H1 (cell line): ENCODE results near the gene NUP98. TPM values are rescaled to one million over a fixed set of nuclear protein-coding genes. Genes with fewer than 3 reads are reported as not detected.

Source experiments
- CTCF ChIA-PET: fragments of 300-600 bp; sonication (Branson Sonifier 250); formaldehyde crosslinking; loops from one replicate; lab custom pipeline; 2021; ENCODE audit not compliant: partially characterized antibody; lab: Charles Lee
- POLR2A ChIA-PET: fragments of 300-600 bp; sonication (Branson Sonifier 250); formaldehyde crosslinking; loops from one replicate; lab custom pipeline; 2021; ENCODE audit warnings: inconsistent platforms; ENCODE audit not compliant: partially characterized antibody; lab: Charles Lee
- DNase-seq, 2 experiments: peaks; one replicate each; pipeline versions ENCODE4 v3.0.0 to v3.0.0-alpha.2; 2010 to 2022; ENCODE audit warnings: low spot score in 2 of 2, low read depth in 1 of 2, mixed read lengths in 1 of 2
- FAIRE-seq: peaks from 2 replicates; lab custom pipeline; 2011; peaks lifted over from hg19 to GRCh38; lab: Jason Lieb, UNC
- H2AFZ ChIP-seq: 2 replicates; pipeline ENCODE4 v1.8.1; 2012; ENCODE audit warnings: low read length, inconsistent platforms
- H2AK5ac ChIP-seq: 2 replicates; pipeline ENCODE4 v1.6.1; 2013; ENCODE audit warnings: low read depth, low read length
- H2BK120ac ChIP-seq: replicated peaks from 2 replicates; pipeline ENCODE3; 2013; ENCODE audit warnings: low read depth, low read length, inconsistent platforms
- H2BK12ac ChIP-seq: 2 replicates; pipeline ENCODE4 v1.6.1; 2013; ENCODE audit warnings: low read depth, low read length
- H2BK15ac ChIP-seq: 2 replicates; pipeline ENCODE4 v1.6.1; 2013; ENCODE audit warnings: low read length
- H2BK20ac ChIP-seq: 2 replicates; pipeline ENCODE4 v1.6.1; 2013; ENCODE audit warnings: low read length
- H2BK5ac ChIP-seq: 2 replicates; pipeline ENCODE4 v1.6.1; 2013; ENCODE audit warnings: low read depth, low read length
- H3K14ac ChIP-seq: 2 replicates; pipeline ENCODE4 v1.6.1; 2013; ENCODE audit warnings: inconsistent platforms; ENCODE audit not compliant: insufficient read length
- H3K18ac ChIP-seq: 2 replicates; pipeline ENCODE4 v1.6.1; 2013; ENCODE audit warnings: low read length; ENCODE audit errors: extremely low read depth
- H3K23ac ChIP-seq: 2 replicates; pipeline ENCODE4 v1.6.1; 2013; ENCODE audit warnings: inconsistent platforms; ENCODE audit not compliant: insufficient read length
- H3K23me2 ChIP-seq: 2 replicates; pipeline ENCODE4 v1.6.1; 2013; ENCODE audit warnings: low read depth, low read length
- H3K27ac ChIP-seq: 2 replicates; pipeline ENCODE4 v1.6.1; 2011; ENCODE audit warnings: low read depth, low read length, inconsistent platforms
- H3K27me3 ChIP-seq, 4 experiments: replicated peaks in 1 of 4; 1 replicate in 1 of 4; 2 replicates in 3 of 4; pipeline versions ENCODE4 v1.6.1 to v1.8.1; 2011 to 2013; ENCODE audit warnings: low read length in 3 of 4, mild to moderate bottlenecking in 3 of 4, inconsistent platforms in 2 of 4, mixed read lengths in 2 of 4, moderate library complexity in 1 of 4; ENCODE audit not compliant: control insufficient read depth in 3 of 4, insufficient read depth in 3 of 4; ENCODE audit errors: extremely low read depth in 1 of 4
- H3K36me3 ChIP-seq, 4 experiments: 2 replicates each; pipeline versions ENCODE4 v1.6.1 to v1.8.1; 2011 to 2013; ENCODE audit warnings: mild to moderate bottlenecking in 4 of 4, low read length in 3 of 4, moderate library complexity in 2 of 4, control low read depth in 1 of 4, inconsistent platforms in 1 of 4; ENCODE audit not compliant: insufficient read depth in 4 of 4, control insufficient read depth in 2 of 4
- H3K4ac ChIP-seq: replicated peaks from 2 replicates; pipeline ENCODE3; 2013; ENCODE audit warnings: low read length, low read depth, mixed read lengths, inconsistent platforms; ENCODE audit not compliant: insufficient read length
- H3K4me1 ChIP-seq, 4 experiments: replicated peaks in 1 of 4; 1 replicate in 1 of 4; 2 replicates in 3 of 4; pipeline versions ENCODE4 v1.6.1 to v1.8.1; 2011 to 2013; ENCODE audit warnings: low read length in 3 of 4, inconsistent platforms in 2 of 4, mixed read lengths in 1 of 4; ENCODE audit not compliant: insufficient read depth in 4 of 4, control insufficient read depth in 3 of 4
- H3K4me2 ChIP-seq, 2 experiments: 2 replicates each; pipeline versions ENCODE4 v1.6.1 to v1.8.1; 2011 to 2013; ENCODE audit warnings: low read depth in 2 of 2, low read length in 2 of 2, control low read depth in 1 of 2, inconsistent platforms in 1 of 2, mild to moderate bottlenecking in 1 of 2; ENCODE audit not compliant: insufficient read depth in 1 of 2
- H3K4me3 ChIP-seq, 4 experiments: fragments of 200-600, 300-600 bp in 1 of 4; sonication (generic), shearing (Covaris generic), sonication (Bioruptor Twin) in 1 of 4; 2 replicates each; pipeline versions ENCODE4 v1.5.1 to v1.8.1; 2011 to 2016; ENCODE audit warnings: low read length in 4 of 4, low read depth in 3 of 4, control low read depth in 2 of 4, inconsistent platforms in 2 of 4, mild to moderate bottlenecking in 2 of 4, mixed read lengths in 1 of 4, moderate library complexity in 1 of 4; ENCODE audit not compliant: insufficient read depth in 2 of 4; ENCODE audit errors: extremely low read depth in 1 of 4
- H3K56ac ChIP-seq: replicated peaks from 2 replicates; pipeline ENCODE3; 2013; ENCODE audit warnings: low read depth, mild to moderate bottlenecking, mixed read lengths, low read length, inconsistent platforms; ENCODE audit not compliant: insufficient read length
- H3K79me1 ChIP-seq: 2 replicates; pipeline ENCODE4 v1.6.1; 2013; ENCODE audit warnings: low read depth, low read length, control low read depth
- H3K79me2 ChIP-seq, 2 experiments: 2 replicates each; pipeline versions ENCODE4 v1.6.1 to v1.8.1; 2012 to 2013; ENCODE audit warnings: low read length in 2 of 2, mild to moderate bottlenecking in 2 of 2, inconsistent platforms in 1 of 2; ENCODE audit not compliant: insufficient read depth in 2 of 2, control insufficient read depth in 1 of 2
- H3K9ac ChIP-seq, 4 experiments: replicated peaks in 1 of 4; 1 replicate in 1 of 4; 2 replicates in 3 of 4; pipeline versions ENCODE4 v1.6.1 to v1.8.1; 2011 to 2013; ENCODE audit warnings: low read depth in 3 of 4, low read length in 3 of 4, control low read depth in 2 of 4, mild to moderate bottlenecking in 2 of 4, moderate library complexity in 2 of 4, inconsistent platforms in 1 of 4; ENCODE audit errors: extremely low read depth in 1 of 4
- H3K9me3 ChIP-seq, 2 experiments: 2 replicates each; pipeline versions ENCODE4 v1.6.1 to v1.8.1; 2012 to 2013; ENCODE audit warnings: mild to moderate bottlenecking in 2 of 2, moderate library complexity in 2 of 2, control low read depth in 1 of 2, inconsistent platforms in 1 of 2, low read depth in 1 of 2, low read length in 1 of 2, mixed read lengths in 1 of 2; ENCODE audit not compliant: insufficient read depth in 2 of 2
- H4K20me1 ChIP-seq, 2 experiments: replicated peaks in 1 of 2; 2 replicates each; pipeline versions ENCODE3 to v1.8.1; 2011 to 2013; ENCODE audit warnings: inconsistent platforms in 2 of 2, low read length in 2 of 2, mild to moderate bottlenecking in 1 of 2; ENCODE audit not compliant: insufficient read depth in 2 of 2, control insufficient read depth in 1 of 2
- H4K5ac ChIP-seq: 2 replicates; pipeline ENCODE4 v1.6.1; 2013; ENCODE audit warnings: low read length, low read depth, mixed read lengths, inconsistent platforms; ENCODE audit not compliant: insufficient read length
- H4K8ac ChIP-seq: 2 replicates; pipeline ENCODE4 v1.8.0; 2013; ENCODE audit warnings: mild to moderate bottlenecking, moderate library complexity, low read length, inconsistent platforms; ENCODE audit not compliant: insufficient read depth; ENCODE audit errors: extremely low read depth
- H4K91ac ChIP-seq: replicated peaks from 2 replicates; pipeline ENCODE3; 2013; ENCODE audit warnings: low read length, mixed read lengths, inconsistent platforms; ENCODE audit not compliant: insufficient read length
- CBX8 ChIP-seq: fragments of 300-800, 300-1000 bp; sonication (generic); IDR thresholded peaks from 2 replicates; pipeline ENCODE4 v1.7.1; 2016; ENCODE audit warnings: low read depth, low read length, borderline replicate concordance
- CHD2 ChIP-seq: IDR thresholded peaks from 2 replicates; pipeline ENCODE4 v1.6.1; 2012; ENCODE audit warnings: low read length, improper control_type of control experiment
- HDAC6 ChIP-seq: IDR thresholded peaks from one replicate; pipeline ENCODE4 v1.7.1; 2012; ENCODE audit warnings: low read depth, mild to moderate bottlenecking, inconsistent platforms, low read length, moderate library complexity
- JUND ChIP-seq: IDR thresholded peaks from 2 replicates; pipeline ENCODE4 v1.6.1; 2011; ENCODE audit warnings: mild to moderate bottlenecking, improper control_type of control experiment, low read length
- NANOG ChIP-seq: IDR thresholded peaks from 2 replicates; pipeline ENCODE4 v1.6.1; 2011; ENCODE audit warnings: low read length, low read depth, mild to moderate bottlenecking, inconsistent platforms; ENCODE audit not compliant: insufficient read depth, poor library complexity, severe bottlenecking
- RAD21 ChIP-seq, 2 experiments: IDR thresholded peaks in 1 of 2; conservative IDR thresholded peaks in 1 of 2; 2 replicates each; pipeline ENCODE4 v1.6.1; 2011; ENCODE audit warnings: low read depth in 2 of 2, low read length in 2 of 2, improper control_type of control experiment in 1 of 2, inconsistent platforms in 1 of 2, mild to moderate bottlenecking in 1 of 2, moderate library complexity in 1 of 2
- SIN3A ChIP-seq, 2 experiments: IDR thresholded peaks in 1 of 2; conservative IDR thresholded peaks in 1 of 2; 2 replicates each; pipeline ENCODE4 v1.6.1; 2011 to 2012; ENCODE audit warnings: low read length in 2 of 2, improper control_type of control experiment in 1 of 2, low read depth in 1 of 2, mild to moderate bottlenecking in 1 of 2
- SRF ChIP-seq: IDR thresholded peaks from 2 replicates; pipeline ENCODE4 v1.6.1; 2011; ENCODE audit warnings: mild to moderate bottlenecking, low read depth, low read length, moderate library complexity
- TAF7 ChIP-seq: optimal IDR thresholded peaks from 2 replicates; pipeline ENCODE3; 2011; ENCODE audit warnings: low read depth, mild to moderate bottlenecking, inconsistent platforms, low read length, moderate library complexity, borderline replicate concordance
- TCF12 ChIP-seq: IDR thresholded peaks from 2 replicates; pipeline ENCODE4 v1.6.1; 2011; ENCODE audit warnings: low read depth, mild to moderate bottlenecking, low read length
- USF2 ChIP-seq: IDR thresholded peaks from 2 replicates; pipeline ENCODE4 v1.6.1; 2011; ENCODE audit warnings: low read length, improper control_type of control experiment
- WGBS, 2 experiments: shearing (Covaris generic) in 1 of 2; methylation state at CpG; one replicate each; pipeline versions ENCODE4 v1.1.6 to v1.1.7; 2013 to 2015; ENCODE audit warnings: low lambda C conversion rate in 2 of 2, mixed read lengths in 2 of 2, inconsistent platforms in 1 of 2, low coverage in 1 of 2, missing lambda C conversion rate in 1 of 2; ENCODE audit not compliant: insufficient replicate concordance in 2 of 2, insufficient coverage in 1 of 2, insufficient read length in 1 of 2; ENCODE audit errors: extremely low coverage in 1 of 2, missing lambda C conversion rate in 1 of 2; 5-methylcytosine and 5-hydroxymethylcytosine counted together
- polyA plus RNA-seq, 7 experiments: library from polyadenylated mRNA; depleted of rRNA in 3 of 7; stranded (reverse) in 5 of 7; unstranded in 2 of 7; fragments of >200 nt in 5 of 7; fragments of 200-250 nt in 2 of 7; gene quantifications; 1 replicate in 5 of 7; 2 replicates in 1 of 7; 4 replicates in 1 of 7; pipeline versions ENCODE4 v1.2.1 to v1.2.3, GENCODE V29; 2011 to 2013; ENCODE audit warnings: missing spikeins in 2 of 7, mixed read lengths in 2 of 7
- total RNA-seq: library from RNA; stranded (reverse); fragmentation: NEBNext Ultra II Directional; extraction: Animal tissue kit (Norgen Biotek cat#: 25700); gene quantifications from 2 replicates; pipeline ENCODE4 v1.2.1, GENCODE V29; 2021

Gene NUP98
- total and polyA plus RNA-seq, 2 of the 8 experiments (the other 6 are each of a cell fraction or from before 2014, with no cell fraction given): 98.6 to 261 TPM

- Histone ChIP-seq H2BK15ac (no peak overlapping the region), H3K36me3 (peaks cover 0 to 8% (median 2%) of the 10 kb centered on the region in 4 experiments; a peak in 2 of 8 replicates), H3K4me3 (no peak overlapping the region), H4K91ac (no peak overlapping the region), H3K27ac (no peak overlapping the region), H2BK12ac (no peak overlapping the region), H4K20me1 (peaks cover 0 to 2% of the 10 kb centered on the region in 2 experiments), H2BK5ac (no peak overlapping the region), H3K4me1 (no peaks in the 10 kb centered on the region), H2BK120ac (no peak overlapping the region), H3K79me1 (no peaks in the 10 kb centered on the region), H3K23me2 (no peaks in the 10 kb centered on the region), H3K9ac (no peak overlapping the region), H3K27me3 (no peaks in the 10 kb centered on the region), H2AK5ac (no peak overlapping the region), H3K56ac (no peak overlapping the region), H3K9me3 (no peaks in the 10 kb centered on the region), H3K14ac (no peak overlapping the region), H3K79me2 (no peaks in the 10 kb centered on the region), H3K18ac (no peak overlapping the region), H2AFZ (no peak overlapping the region), H4K8ac (no peak overlapping the region), H4K5ac (no peak overlapping the region), H3K4me2 (no peak overlapping the region), H2BK20ac (no peak overlapping the region), H3K23ac (no peak overlapping the region), H3K4ac (no peak overlapping the region)
- WGBS, 2 experiments: 85% methylated on average over 9 of the region's 10 CpGs; no CpG with 5 or more reads in 1 of the 2 experiments
- FAIRE-seq: no peak
- ChIA-PET POLR2A (interaction anchor here (1.2 kb wide), 1 partner anchor 21 kb away, joined by 4 read pairs; no protein-coding TSS in a partner anchor), CTCF (interaction anchor here (1.2 to 1.3 kb wide), 3 partner anchors 8 to 83 kb away, joined by 3 read pairs; no protein-coding TSS in a partner anchor)
- DNase-seq: no peak
- TF ChIP-seq SRF (no peak), SIN3A (conservative IDR thresholded peaks at IDR 0.05 in 1 of 2, IDR thresholded peaks at IDR 0.05 in 1 of 2; ENCODE audit: low read depth in 1 of 2, low read length in 2 of 2) (no peak), HDAC6 (no peak), JUND (no peak), TAF7 (no peak), TCF12 (no peak), CBX8 (no peak), USF2 (no peak), CHD2 (no peak), RAD21 (IDR thresholded peaks at IDR 0.05 in 1 of 2, conservative IDR thresholded peaks at IDR 0.05 in 1 of 2; ENCODE audit: low read depth in 2 of 2, low read length in 2 of 2) (no peak), NANOG (no peak)
Measured at GRCh38 chr11:3664032-3664630, 133.2 kb downstream of the NUP98 start.
